GM20000 (cell line): Measurements from ENCODE around the gene PLET1.

ENCODE experiments used
- DNase-seq: peaks from one replicate; pipeline ENCODE4 v3.0.0; 2012; ENCODE audit warnings: low spot score
- TF ChIP-seq, protein P1 (sequence below): IDR thresholded peaks from 2 replicates; pipeline ENCODE4 v1.5.1; 2012; ENCODE audit warnings: mild to moderate bottlenecking, control low read depth; ENCODE audit errors: extremely low read depth, missing control alignments

The PLET1 gene

GRCh38 chr11:112273066-112273465 lies 12.4 kb upstream of the PLET1 start:
- DNase-seq, result no peak
- TF ChIP-seq, protein P1, sequence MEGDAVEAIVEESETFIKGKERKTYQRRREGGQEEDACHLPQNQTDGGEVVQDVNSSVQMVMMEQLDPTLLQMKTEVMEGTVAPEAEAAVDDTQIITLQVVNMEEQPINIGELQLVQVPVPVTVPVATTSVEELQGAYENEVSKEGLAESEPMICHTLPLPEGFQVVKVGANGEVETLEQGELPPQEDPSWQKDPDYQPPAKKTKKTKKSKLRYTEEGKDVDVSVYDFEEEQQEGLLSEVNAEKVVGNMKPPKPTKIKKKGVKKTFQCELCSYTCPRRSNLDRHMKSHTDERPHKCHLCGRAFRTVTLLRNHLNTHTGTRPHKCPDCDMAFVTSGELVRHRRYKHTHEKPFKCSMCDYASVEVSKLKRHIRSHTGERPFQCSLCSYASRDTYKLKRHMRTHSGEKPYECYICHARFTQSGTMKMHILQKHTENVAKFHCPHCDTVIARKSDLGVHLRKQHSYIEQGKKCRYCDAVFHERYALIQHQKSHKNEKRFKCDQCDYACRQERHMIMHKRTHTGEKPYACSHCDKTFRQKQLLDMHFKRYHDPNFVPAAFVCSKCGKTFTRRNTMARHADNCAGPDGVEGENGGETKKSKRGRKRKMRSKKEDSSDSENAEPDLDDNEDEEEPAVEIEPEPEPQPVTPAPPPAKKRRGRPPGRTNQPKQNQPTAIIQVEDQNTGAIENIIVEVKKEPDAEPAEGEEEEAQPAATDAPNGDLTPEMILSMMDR, result no peak

GRCh38 chr11:112271242-112271641 lies 10.6 kb upstream of the PLET1 start:
- TF ChIP-seq, protein P1, result no peak
- no peak for DNase-seq

- no peak for DNase-seq
- TF ChIP-seq, protein P1, result no peak
Observed at GRCh38 chr11:112270551-112271180, 10.0 kb upstream of the PLET1 start.

DNA sequence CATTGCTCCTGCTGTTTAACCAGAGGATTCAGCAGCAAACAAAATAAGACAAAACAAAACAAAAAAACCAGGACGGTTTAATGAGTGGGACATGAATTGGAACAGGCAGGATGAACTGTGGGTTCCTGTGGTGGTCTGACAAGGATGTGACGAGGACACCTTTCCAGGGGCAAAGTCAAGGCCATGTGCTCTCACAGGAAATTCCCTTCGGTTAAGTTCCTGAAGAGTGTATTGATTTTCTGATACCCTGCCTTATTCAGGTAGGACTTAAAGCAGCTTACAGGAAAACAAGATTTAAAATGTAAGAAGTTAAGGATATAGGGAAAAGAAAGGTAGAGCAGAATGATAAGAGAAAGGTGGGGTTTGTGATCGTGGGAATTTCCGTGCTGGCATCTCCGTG lies 8.5 kb upstream of the PLET1 start:
- TF ChIP-seq, protein P1, result no peak
- no peak for DNase-seq

- TF ChIP-seq, protein P1, result no peak
- no peak for DNase-seq
Observed at GRCh38 chr11:112268406-112268805, 7.7 kb upstream of the PLET1 start.

- DNase-seq, result no peak
- TF ChIP-seq, protein P1, result no peak
Observed at GRCh38 chr11:112267188-112267591, 6.5 kb upstream of the PLET1 start.

- TF ChIP-seq, protein P1, result no peak
Observed at GRCh38 chr11:112266410-112266778, 5.7 kb upstream of the PLET1 start.

More at GRCh38 chr11:112266410-112266778, 5.7 kb upstream of the PLET1 start:
- DNase-seq, result no peak
